ENCODE data around the gene L3MBTL1.

The L3MBTL1 gene

DNA sequence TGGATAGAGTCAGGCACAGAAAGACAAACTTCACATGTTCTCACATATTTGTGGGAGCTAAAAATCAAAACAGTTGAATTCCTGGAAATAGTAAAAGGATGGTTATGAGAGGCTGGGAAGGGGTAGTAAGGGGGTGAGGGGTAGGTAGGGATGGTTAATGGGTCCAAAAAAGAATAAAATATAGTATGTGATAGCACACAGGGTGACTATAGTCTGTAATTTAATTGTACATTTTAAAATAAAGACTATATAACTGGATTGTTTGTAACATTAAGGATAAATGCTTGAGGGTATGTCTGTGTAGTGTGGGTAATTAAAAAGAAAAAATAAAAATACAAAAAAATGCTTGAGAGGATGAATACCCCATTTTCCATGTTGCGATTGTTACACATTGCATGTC is 39.9 kb upstream of the L3MBTL1 start:
- Histone ChIP-seq H3K4ac (ENCODE audit: low read depth, low read length) (no peak overlapping the region), H2AK5ac (ENCODE audit: low read length) (no peak overlapping the region), H2BK120ac (ENCODE audit: low read depth, low read length) (no peak overlapping the region), H4K8ac (ENCODE audit: low read depth, low read length) (no peak overlapping the region), H3K4me3 (ENCODE audit: low read length) (no peak overlapping the region), H3K23ac (ENCODE audit: low read length) (no peak overlapping the region), H3K27ac (ENCODE audit: low read depth, low read length) (no peak overlapping the region), H3K27me3 (ENCODE audit: insufficient read depth, low read length, poor library complexity) (no peaks in the 10 kb centered on the region), H4K5ac (ENCODE audit: low read length) (no peak overlapping the region), H2BK15ac (replicated peaks; ENCODE audit: low read depth) (no peak overlapping the region), H3K18ac (ENCODE audit: low read length) (no peak overlapping the region), H3K4me1 (ENCODE audit: control insufficient read depth, low read depth, low read length) (no peaks in the 10 kb centered on the region), H3K79me2 (ENCODE audit: control insufficient read depth, insufficient read depth, low read length) (no peaks in the 10 kb centered on the region), H3K56ac (ENCODE audit: low read length) (no peak overlapping the region), H3K4me2 (ENCODE audit: low read length) (no peak overlapping the region), H3K79me1 (ENCODE audit: low read length) (peaks cover 3% of the 10 kb centered on the region), H2BK5ac (ENCODE audit: low read length) (no peak overlapping the region), H3K9ac (ENCODE audit: low read length) (no peak overlapping the region), H3K36me3 (ENCODE audit: control insufficient read depth, insufficient read depth, low read length) (peaks cover 5% of the 10 kb centered on the region)
- no CpG with 5 or more reads among the region's 1 CpG for WGBS (ENCODE audit: extremely low coverage, insufficient coverage, low lambda C conversion rate)
- DNase-seq, result no peak

DNA sequence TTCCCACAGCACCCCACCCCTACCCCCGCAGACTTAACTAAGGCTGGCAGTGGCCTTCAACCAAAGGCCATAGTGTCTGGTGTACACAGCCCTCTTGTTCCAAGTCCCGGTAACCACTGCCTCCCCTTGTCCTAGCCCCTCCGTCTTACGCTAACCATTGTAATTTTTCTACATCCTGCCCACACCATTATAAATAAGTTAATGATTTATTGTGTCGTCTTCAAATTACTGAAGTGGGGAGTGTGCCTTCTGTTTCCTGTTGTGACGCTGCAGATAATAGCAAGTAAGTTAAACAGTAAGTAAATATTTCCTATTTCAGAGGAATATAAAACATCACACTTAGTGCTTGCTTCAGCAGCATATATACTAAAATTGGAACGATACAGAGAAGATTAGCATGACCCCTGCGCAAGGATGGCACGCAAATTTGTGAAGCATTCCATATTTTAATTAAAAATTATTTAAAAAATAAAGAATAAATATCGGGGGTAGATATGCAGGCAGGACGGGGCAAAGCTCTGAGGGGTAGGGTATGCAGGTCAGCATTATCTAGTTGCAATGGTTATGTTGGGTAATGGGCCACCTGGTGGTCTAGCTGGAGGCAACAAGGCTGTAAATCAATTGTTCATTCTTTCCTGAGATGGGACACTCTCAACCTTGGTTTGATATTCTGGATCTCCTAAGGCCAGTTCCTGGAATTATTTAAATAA is 34.7 kb upstream of the L3MBTL1 start:
- no peaks in the 10 kb centered on the region for H3K36me3 ChIP-seq (ENCODE audit: control insufficient read depth, insufficient read depth, low read length)
- peak; percentile 13 for DNase-seq

GRCh38 chr20:43473381-43473704 is 34.2 kb upstream of the L3MBTL1 start:
- Histone ChIP-seq H3K4me3 (ENCODE audit: low read length) (no peak overlapping the region), H3K4me1 (ENCODE audit: control insufficient read depth, low read depth, low read length) (no peaks in the 10 kb centered on the region), H2BK120ac (ENCODE audit: low read depth, low read length) (no peak overlapping the region), H4K5ac (ENCODE audit: low read length) (no peak overlapping the region), H3K56ac (ENCODE audit: low read length) (no peak overlapping the region), H4K8ac (ENCODE audit: low read depth, low read length) (no peak overlapping the region), H3K18ac (ENCODE audit: low read length) (no peak overlapping the region), H3K36me3 (ENCODE audit: control insufficient read depth, insufficient read depth, low read length) (no peaks in the 10 kb centered on the region), H3K27me3 (ENCODE audit: insufficient read depth, low read length, poor library complexity) (no peaks in the 10 kb centered on the region), H3K79me1 (ENCODE audit: low read length) (no peaks in the 10 kb centered on the region), H3K23ac (ENCODE audit: low read length) (no peak overlapping the region), H3K4ac (ENCODE audit: low read depth, low read length) (no peak overlapping the region), H2AK5ac (ENCODE audit: low read length) (no peak overlapping the region), H3K4me2 (ENCODE audit: low read length) (no peak overlapping the region), H2BK15ac (replicated peaks; ENCODE audit: low read depth) (no peak overlapping the region), H3K9ac (ENCODE audit: low read length) (no peak overlapping the region), H3K27ac (ENCODE audit: low read depth, low read length) (no peak overlapping the region), H3K79me2 (ENCODE audit: control insufficient read depth, insufficient read depth, low read length) (no peaks in the 10 kb centered on the region), H2BK5ac (ENCODE audit: low read length) (no peak overlapping the region)
- no peak for DNase-seq
- no CpG with 5 or more reads among the region's 4 CpGs for WGBS (ENCODE audit: extremely low coverage, insufficient coverage, low lambda C conversion rate)

More for the DNA sequence above, 34.7 kb upstream of the L3MBTL1 start:
- H3K79me2 ChIP-seq (ENCODE audit: control insufficient read depth, insufficient read depth, low read length), result no peaks in the 10 kb centered on the region
- no peak overlapping the region for H3K23ac ChIP-seq (ENCODE audit: low read length)
- H3K18ac ChIP-seq (ENCODE audit: low read length), result no peak overlapping the region
- no peaks in the 10 kb centered on the region for H3K79me1 ChIP-seq (ENCODE audit: low read length)
- no peaks in the 10 kb centered on the region for H3K4me1 ChIP-seq (ENCODE audit: control insufficient read depth, low read depth, low read length)
- H2BK15ac ChIP-seq (replicated peaks; ENCODE audit: low read depth), result no peak overlapping the region
- H2BK5ac ChIP-seq (ENCODE audit: low read length), result no peak overlapping the region
- no peak overlapping the region for H2BK120ac ChIP-seq (ENCODE audit: low read depth, low read length)
- H3K27ac ChIP-seq (ENCODE audit: low read depth, low read length), result no peak overlapping the region
- no peak overlapping the region for H3K4me3 ChIP-seq (ENCODE audit: low read length)
- no peak overlapping the region for H3K4me2 ChIP-seq (ENCODE audit: low read length)
- H4K8ac ChIP-seq (ENCODE audit: low read depth, low read length), result no peak overlapping the region
- no peak overlapping the region for H3K56ac ChIP-seq (ENCODE audit: low read length)
- no peaks in the 10 kb centered on the region for H3K27me3 ChIP-seq (ENCODE audit: insufficient read depth, low read length, poor library complexity)
- H2AK5ac ChIP-seq (ENCODE audit: low read length), result no peak overlapping the region
- no peak overlapping the region for H3K9ac ChIP-seq (ENCODE audit: low read length)
- WGBS (ENCODE audit: extremely low coverage, insufficient coverage, low lambda C conversion rate), result no CpG with 5 or more reads among the region's 11 CpGs
- no peak overlapping the region for H4K5ac ChIP-seq (ENCODE audit: low read length)
- no peak overlapping the region for H3K4ac ChIP-seq (ENCODE audit: low read depth, low read length)

DNA sequence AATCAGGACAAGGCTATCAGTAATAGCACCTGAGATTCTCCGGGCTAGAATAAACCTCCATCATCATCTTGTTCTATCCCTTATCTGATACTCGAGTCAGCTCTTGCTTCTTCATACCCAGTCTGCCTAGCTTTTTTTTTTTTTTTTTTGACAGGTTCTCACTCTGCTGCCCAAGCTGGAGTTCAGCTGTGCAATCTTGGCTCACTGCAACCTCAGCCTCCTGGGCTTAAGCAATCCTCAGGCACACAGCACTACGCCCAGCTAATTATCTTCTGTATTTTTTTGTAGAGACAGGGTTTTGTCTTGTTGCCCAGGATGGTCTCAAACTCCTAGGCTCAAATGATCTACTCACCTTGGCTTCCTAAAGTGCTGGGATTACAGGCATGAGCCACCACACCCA is 30.3 kb upstream of the L3MBTL1 start:
- no peak overlapping the region for H2AK5ac ChIP-seq (ENCODE audit: low read length)
- H3K27ac ChIP-seq (ENCODE audit: low read depth, low read length), result no peak overlapping the region
- H3K4ac ChIP-seq (ENCODE audit: low read depth, low read length), result no peak overlapping the region
- no peak overlapping the region for H3K4me2 ChIP-seq (ENCODE audit: low read length)
- H2BK120ac ChIP-seq (ENCODE audit: low read depth, low read length), result no peak overlapping the region
- H3K27me3 ChIP-seq (ENCODE audit: insufficient read depth, low read length, poor library complexity), result no peaks in the 10 kb centered on the region
- no peak overlapping the region for H3K56ac ChIP-seq (ENCODE audit: low read length)
- H3K79me2 ChIP-seq (ENCODE audit: control insufficient read depth, insufficient read depth, low read length), result no peaks in the 10 kb centered on the region
- DNase-seq, result no peak
- H3K23ac ChIP-seq (ENCODE audit: low read length), result no peak overlapping the region
- H3K9ac ChIP-seq (ENCODE audit: low read length), result no peak overlapping the region
- no peak overlapping the region for H4K5ac ChIP-seq (ENCODE audit: low read length)
- no CpG with 5 or more reads among the region's 3 CpGs for WGBS (ENCODE audit: extremely low coverage, insufficient coverage, low lambda C conversion rate)
- no peak overlapping the region for H4K8ac ChIP-seq (ENCODE audit: low read depth, low read length)
- H3K4me1 ChIP-seq (ENCODE audit: control insufficient read depth, low read depth, low read length), result no peaks in the 10 kb centered on the region
- no peaks in the 10 kb centered on the region for H3K36me3 ChIP-seq (ENCODE audit: control insufficient read depth, insufficient read depth, low read length)
- no peaks in the 10 kb centered on the region for H3K79me1 ChIP-seq (ENCODE audit: low read length)
- H2BK15ac ChIP-seq (replicated peaks; ENCODE audit: low read depth), result no peak overlapping the region
- H3K18ac ChIP-seq (ENCODE audit: low read length), result no peak overlapping the region
- no peak overlapping the region for H3K4me3 ChIP-seq (ENCODE audit: low read length)
- H2BK5ac ChIP-seq (ENCODE audit: low read length), result no peak overlapping the region

DNA sequence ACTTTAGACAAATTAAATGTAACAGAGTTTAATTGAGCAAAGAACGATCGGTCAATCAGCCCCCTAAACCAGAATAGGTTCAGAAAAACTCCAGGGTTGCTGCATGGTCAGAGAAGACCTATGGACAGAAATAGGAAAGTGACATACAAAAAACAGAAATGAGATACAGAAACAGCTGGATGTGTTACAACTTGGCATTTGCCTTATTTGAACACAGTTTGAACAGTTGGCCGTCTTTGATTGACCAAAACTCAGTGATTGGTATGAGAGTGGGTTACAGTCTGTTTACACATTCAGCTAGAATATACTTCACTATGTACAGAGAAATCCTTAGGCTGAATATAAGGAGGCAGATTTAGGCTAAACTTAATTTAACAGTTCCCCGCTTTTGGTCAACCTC is 29.9 kb upstream of the L3MBTL1 start:
- Histone ChIP-seq H2BK5ac (ENCODE audit: low read length) (no peak overlapping the region), H4K8ac (ENCODE audit: low read depth, low read length) (no peak overlapping the region), H4K5ac (ENCODE audit: low read length) (no peak overlapping the region), H3K4me3 (ENCODE audit: low read length) (no peak overlapping the region), H3K4me2 (ENCODE audit: low read length) (no peak overlapping the region), H3K79me2 (ENCODE audit: control insufficient read depth, insufficient read depth, low read length) (no peaks in the 10 kb centered on the region), H3K9ac (ENCODE audit: low read length) (no peak overlapping the region), H3K27me3 (ENCODE audit: insufficient read depth, low read length, poor library complexity) (no peaks in the 10 kb centered on the region), H3K56ac (ENCODE audit: low read length) (no peak overlapping the region), H2AK5ac (ENCODE audit: low read length) (no peak overlapping the region), H2BK120ac (ENCODE audit: low read depth, low read length) (no peak overlapping the region), H3K4ac (ENCODE audit: low read depth, low read length) (no peak overlapping the region), H3K18ac (ENCODE audit: low read length) (no peak overlapping the region), H3K36me3 (ENCODE audit: control insufficient read depth, insufficient read depth, low read length) (no peaks in the 10 kb centered on the region), H3K79me1 (ENCODE audit: low read length) (no peaks in the 10 kb centered on the region), H3K23ac (ENCODE audit: low read length) (no peak overlapping the region), H3K27ac (ENCODE audit: low read depth, low read length) (no peak overlapping the region), H2BK15ac (replicated peaks; ENCODE audit: low read depth) (no peak overlapping the region), H3K4me1 (ENCODE audit: control insufficient read depth, low read depth, low read length) (no peaks in the 10 kb centered on the region)
- DNase-seq, result no peak
- no CpG with 5 or more reads among the region's 4 CpGs for WGBS (ENCODE audit: extremely low coverage, insufficient coverage, low lambda C conversion rate)

GRCh38 chr20:43490038-43490437 is 17.5 kb upstream of the L3MBTL1 start:
- Histone ChIP-seq H3K4ac (ENCODE audit: low read depth, low read length) (no peak overlapping the region), H3K9ac (ENCODE audit: low read length) (no peak overlapping the region), H4K8ac (ENCODE audit: low read depth, low read length) (no peak overlapping the region), H3K4me1 (ENCODE audit: control insufficient read depth, low read depth, low read length) (no peaks in the 10 kb centered on the region), H3K56ac (ENCODE audit: low read length) (no peak overlapping the region), H3K79me2 (ENCODE audit: control insufficient read depth, insufficient read depth, low read length) (no peaks in the 10 kb centered on the region), H3K79me1 (ENCODE audit: low read length) (no peaks in the 10 kb centered on the region), H2BK15ac (replicated peaks; ENCODE audit: low read depth) (no peak overlapping the region), H2BK5ac (ENCODE audit: low read length) (no peak overlapping the region), H2AK5ac (ENCODE audit: low read length) (no peak overlapping the region), H3K23ac (ENCODE audit: low read length) (no peak overlapping the region), H4K5ac (ENCODE audit: low read length) (no peak overlapping the region), H3K4me3 (ENCODE audit: low read length) (no peak overlapping the region), H3K27me3 (ENCODE audit: insufficient read depth, low read length, poor library complexity) (no peaks in the 10 kb centered on the region), H3K27ac (ENCODE audit: low read depth, low read length) (no peak overlapping the region), H2BK120ac (ENCODE audit: low read depth, low read length) (no peak overlapping the region), H3K4me2 (ENCODE audit: low read length) (no peak overlapping the region), H3K18ac (ENCODE audit: low read length) (no peak overlapping the region), H3K36me3 (ENCODE audit: control insufficient read depth, insufficient read depth, low read length) (no peaks in the 10 kb centered on the region)
- WGBS (ENCODE audit: extremely low coverage, insufficient coverage, low lambda C conversion rate), result no CpG with 5 or more reads among the region's 2 CpGs
- no peak for DNase-seq
